Measurements from ENCODE around the gene GGCT.
A peak's percentile ranks its signal among the peaks of the same experiment; 100 is the strongest.
"Not testable (repeated sequence)": the region's sequence is repeated elsewhere in the genome, so short reads cannot be mapped to it uniquely, and the experiment has no call there.

The GGCT gene

GRCh38 chr7:30485667-30486066 lies 19.0 kb downstream of the GGCT start:
- DNase-seq (ENCODE audit: low spot score) = no peak
- TF ChIP-seq, protein P1, sequence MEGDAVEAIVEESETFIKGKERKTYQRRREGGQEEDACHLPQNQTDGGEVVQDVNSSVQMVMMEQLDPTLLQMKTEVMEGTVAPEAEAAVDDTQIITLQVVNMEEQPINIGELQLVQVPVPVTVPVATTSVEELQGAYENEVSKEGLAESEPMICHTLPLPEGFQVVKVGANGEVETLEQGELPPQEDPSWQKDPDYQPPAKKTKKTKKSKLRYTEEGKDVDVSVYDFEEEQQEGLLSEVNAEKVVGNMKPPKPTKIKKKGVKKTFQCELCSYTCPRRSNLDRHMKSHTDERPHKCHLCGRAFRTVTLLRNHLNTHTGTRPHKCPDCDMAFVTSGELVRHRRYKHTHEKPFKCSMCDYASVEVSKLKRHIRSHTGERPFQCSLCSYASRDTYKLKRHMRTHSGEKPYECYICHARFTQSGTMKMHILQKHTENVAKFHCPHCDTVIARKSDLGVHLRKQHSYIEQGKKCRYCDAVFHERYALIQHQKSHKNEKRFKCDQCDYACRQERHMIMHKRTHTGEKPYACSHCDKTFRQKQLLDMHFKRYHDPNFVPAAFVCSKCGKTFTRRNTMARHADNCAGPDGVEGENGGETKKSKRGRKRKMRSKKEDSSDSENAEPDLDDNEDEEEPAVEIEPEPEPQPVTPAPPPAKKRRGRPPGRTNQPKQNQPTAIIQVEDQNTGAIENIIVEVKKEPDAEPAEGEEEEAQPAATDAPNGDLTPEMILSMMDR (IDR thresholded peaks at IDR 0.05; ENCODE audit: extremely low read depth, missing control alignments) = no peak

DNA sequence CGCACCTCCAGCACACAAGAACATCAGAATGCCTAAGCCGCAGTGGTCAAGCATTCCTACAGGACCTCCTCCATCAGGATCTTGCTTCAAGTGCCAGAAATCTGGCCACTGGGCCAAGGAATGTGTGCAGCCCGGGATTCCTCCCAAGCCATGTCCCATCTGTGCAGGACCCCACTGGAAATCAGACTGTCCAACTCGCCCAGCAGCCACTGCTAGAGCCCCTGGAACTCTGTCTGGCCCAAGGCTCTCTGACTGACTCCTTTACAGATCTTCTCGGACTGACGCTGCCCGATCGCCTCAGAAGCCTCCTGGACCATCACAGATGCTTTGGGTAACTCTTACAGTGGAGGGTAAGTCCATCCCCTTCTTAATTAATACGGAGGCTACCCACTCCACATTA lies 23.2 kb downstream of the GGCT start:
- not testable (repeated sequence) for DNase-seq (ENCODE audit: low spot score)

DNA sequence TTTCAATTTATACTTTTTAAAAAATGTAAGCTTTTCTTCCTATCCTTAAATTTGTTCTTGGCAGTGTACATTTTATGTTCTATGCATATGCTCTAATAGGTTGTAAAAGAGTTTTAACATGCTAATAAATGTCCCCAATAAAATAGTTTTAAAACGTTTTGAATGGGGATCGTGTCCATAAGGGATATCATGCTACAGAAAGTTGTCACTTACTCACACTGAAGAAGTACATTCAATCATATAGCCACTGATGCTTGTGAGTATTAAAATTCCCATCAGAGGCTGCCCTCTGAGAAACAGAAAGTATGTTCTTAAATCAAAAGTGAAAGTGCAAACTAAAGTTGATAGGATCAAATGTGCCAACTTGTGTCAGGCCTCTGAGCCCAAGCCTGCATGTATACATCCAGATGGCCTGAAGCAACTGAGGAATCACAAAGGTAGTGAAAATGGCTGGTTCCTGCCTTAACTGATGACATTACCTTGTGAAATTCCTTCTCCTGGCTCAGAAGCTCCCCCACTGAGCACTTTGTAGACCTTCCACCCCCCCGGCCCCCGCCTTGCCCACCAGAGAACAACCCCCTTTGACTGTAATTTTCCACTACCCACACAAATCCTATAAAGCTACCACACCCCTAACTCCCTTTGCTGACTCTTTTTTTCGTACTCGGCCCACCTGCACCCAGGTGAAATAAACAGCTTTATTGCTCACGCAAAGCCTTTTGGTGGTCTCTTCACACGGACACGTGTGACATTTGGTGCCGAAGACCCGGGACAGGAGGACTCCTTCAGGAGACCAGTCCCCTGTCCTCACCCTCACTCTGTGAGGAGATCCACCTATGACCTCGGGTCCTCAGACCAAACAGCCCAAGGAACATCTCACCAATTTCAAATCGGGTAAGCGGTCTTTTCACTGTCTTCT lies 25.2 kb downstream of the GGCT start:
- TF ChIP-seq, protein P1 (IDR thresholded peaks at IDR 0.05; ENCODE audit: extremely low read depth, missing control alignments) = no peak
- peak; percentile 39 for DNase-seq (ENCODE audit: low spot score)

- TF ChIP-seq, protein P1 (IDR thresholded peaks at IDR 0.05; ENCODE audit: extremely low read depth, missing control alignments) = no peak
- peak; percentile 89 for DNase-seq (ENCODE audit: low spot score)
These were observed 26.1 kb downstream of the GGCT start, which contains the start of gene NOD1 for GRCh38 chr7:30478349-30479201. Gene NOD1 (minus strand): TSS chr7:30478784. CDS start chr7:30456921, 21,863 bp downstream.

GRCh38 chr7:30476459-30477145 lies 28.0 kb downstream of the GGCT start:
- TF ChIP-seq, protein P1 (IDR thresholded peaks at IDR 0.05; ENCODE audit: extremely low read depth, missing control alignments) = no peak
- DNase-seq (ENCODE audit: low spot score) = no peak

DNA sequence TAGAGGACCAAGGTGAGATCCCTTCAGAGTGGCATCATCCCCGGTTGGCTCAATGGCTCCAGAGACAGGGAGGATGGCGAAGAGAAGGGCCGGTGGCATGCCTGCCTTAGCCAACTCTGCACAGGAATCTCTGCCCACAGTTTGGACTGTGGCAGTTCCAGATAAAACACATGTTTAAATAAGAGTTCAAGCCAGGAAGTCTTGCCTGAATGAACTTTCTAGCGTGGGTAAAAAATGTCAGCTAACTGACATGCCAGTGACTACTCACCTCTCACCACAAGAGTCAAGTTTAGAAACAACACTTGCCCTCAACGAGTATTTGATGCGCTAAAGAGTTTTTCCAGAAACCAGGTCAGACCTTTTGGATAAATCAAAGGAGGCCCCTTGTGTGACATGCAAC lies 29.0 kb downstream of the GGCT start:
- TF ChIP-seq, protein P1 (IDR thresholded peaks at IDR 0.05; ENCODE audit: extremely low read depth, missing control alignments) = no peak
- DNase-seq (ENCODE audit: low spot score) = no peak

GRCh38 chr7:30474893-30475292 lies 29.7 kb downstream of the GGCT start:
- TF ChIP-seq, protein P1 (IDR thresholded peaks at IDR 0.05; ENCODE audit: extremely low read depth, missing control alignments) = no peak

More at GRCh38 chr7:30474893-30475292, 29.7 kb downstream of the GGCT start:
- DNase-seq (ENCODE audit: low spot score) = no peak

Measured in GM20000 (cell line).